PC-3 (cell line): ENCODE results near the gene FUBP1.
"Not testable (repeated sequence)": the region's sequence is repeated elsewhere in the genome, so short reads cannot be mapped to it uniquely, and the experiment has no call there.

Experiments
- EZH2 ChIP-seq: fragments of 300-600 bp; sonication (generic); IDR thresholded peaks from one replicate; pipeline ENCODE4 v1.6.1; 2017; ENCODE audit warnings: antibody characterized with exemption, mild to moderate bottlenecking, low read length; ENCODE audit not compliant: unreplicated experiment
- EZH2phosphoT487 ChIP-seq: fragments of 300-600 bp; sonication (generic); IDR thresholded peaks from 2 replicates; pipeline ENCODE4 v1.6.1; 2018; ENCODE audit warnings: mild to moderate bottlenecking, antibody characterized with exemption, low read length, borderline replicate concordance

GRCh38 chr1:78021134-78021533 lies 42.3 kb upstream of the FUBP1 start:
- not testable (repeated sequence) for TF ChIP-seq EZH2phosphoT487, EZH2
